Central memory CD8-positive, alpha-beta T cell (primary cell): ENCODE measurements around the gene HMCES.
A peak's percentile ranks its signal among the peaks of the same experiment; 100 is the strongest.
"Not testable (repeated sequence)": the region's sequence is repeated elsewhere in the genome, so short reads cannot be mapped to it uniquely, and the experiment has no call there.

Experiments
- ATAC-seq: fragments of 150-1000 bp; cut with Tn5 transposase; replicated peaks from 2 replicates; pipeline ENCODE4 v1.10.0; 2022; ENCODE audit warnings: mild to moderate bottlenecking, moderate FRiP score, moderate number of reproducible peaks; ENCODE audit not compliant: poor library complexity, severe bottlenecking; ENCODE audit errors: extremely low read depth
- DNase-seq, 2 donors: peaks; one replicate each; pipeline ENCODE4 v3.0.0; 2021; ENCODE audit warnings: low spot score in 2 of 2
- H3K27ac Mint-ChIP-seq: one replicate; pipeline ENCODE4 v1.8.0; 2022; ENCODE audit warnings: low read depth, mild to moderate bottlenecking, moderate library complexity, mixed read lengths
- H3K27me3 Mint-ChIP-seq: one replicate; pipeline ENCODE4 v1.8.0; 2022; ENCODE audit warnings: mixed read lengths
- H3K36me3 Mint-ChIP-seq: one replicate; pipeline ENCODE4 v1.8.0; 2022; ENCODE audit warnings: mild to moderate bottlenecking, moderate library complexity, mixed read lengths; ENCODE audit not compliant: insufficient read depth
- H3K4me1 Mint-ChIP-seq: one replicate; pipeline ENCODE4 v1.8.0; 2022; ENCODE audit warnings: mixed read lengths
- H3K4me3 Mint-ChIP-seq: one replicate; pipeline ENCODE4 v1.8.0; 2022; ENCODE audit warnings: mild to moderate bottlenecking, moderate library complexity, mixed read lengths
- H3K9me3 Mint-ChIP-seq: one replicate; pipeline ENCODE4 v1.8.0; 2022; ENCODE audit warnings: mixed read lengths

The HMCES gene

GRCh38 chr3:129263161-129263910 is 15.3 kb upstream of the HMCES start:
- no peak for ATAC-seq
- Mint-ChIP-seq H3K9me3 (no peaks in the 10 kb centered on the region), H3K4me3 (no peak overlapping the region), H3K36me3 (peaks cover 83% of the 10 kb centered on the region), H3K27me3 (no peaks in the 10 kb centered on the region), H3K27ac (no peak overlapping the region), H3K4me1 (peaks cover 19% of the 10 kb centered on the region)
- DNase-seq: no peak

DNA sequence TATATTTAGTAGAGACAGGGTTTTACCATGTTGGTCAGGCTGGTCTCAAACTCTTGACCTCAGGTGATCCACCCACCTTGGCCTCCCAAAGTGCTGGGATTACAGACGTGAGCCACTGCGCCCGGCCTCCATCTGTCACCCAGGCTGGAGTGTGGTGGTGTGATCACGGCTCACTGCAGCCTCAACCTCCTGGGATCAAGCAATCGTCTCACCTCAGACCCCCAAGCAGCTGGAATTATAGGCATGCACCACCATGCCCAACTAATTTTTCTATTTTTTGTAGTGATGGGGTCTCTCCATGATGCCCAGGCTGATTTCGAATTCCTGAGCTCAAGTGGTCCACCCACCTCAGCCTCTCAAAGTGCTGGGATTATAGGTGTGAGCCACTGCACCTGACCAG is 13.7 kb upstream of the HMCES start:
- not testable (repeated sequence) for H3K27me3 Mint-ChIP-seq, H3K9me3 Mint-ChIP-seq, DNase-seq, ATAC-seq, H3K4me3 Mint-ChIP-seq, H3K27ac Mint-ChIP-seq
- peaks cover 19% of the 10 kb centered on the region for H3K4me1 Mint-ChIP-seq
- peaks cover 84% of the 10 kb centered on the region for H3K36me3 Mint-ChIP-seq

GRCh38 chr3:129266651-129267050 is 12.0 kb upstream of the HMCES start:
- H3K4me1 Mint-ChIP-seq: peaks cover 16% of the 10 kb centered on the region
- no peak overlapping the region for H3K4me3 Mint-ChIP-seq
- H3K27ac Mint-ChIP-seq: no peak overlapping the region
- H3K36me3 Mint-ChIP-seq: peaks cover 83% of the 10 kb centered on the region
- ATAC-seq (no peak), DNase-seq (no peak)
- H3K27me3 Mint-ChIP-seq: no peaks in the 10 kb centered on the region
- H3K9me3 Mint-ChIP-seq: no peaks in the 10 kb centered on the region

- Mint-ChIP-seq H3K36me3 (peaks cover 78% of the 10 kb centered on the region), H3K4me1 (peaks cover 7% of the 10 kb centered on the region), H3K4me3 (no peak overlapping the region), H3K27me3 (no peaks in the 10 kb centered on the region), H3K27ac (no peak overlapping the region), H3K9me3 (no peaks in the 10 kb centered on the region)
- no peak for ATAC-seq
- no peak for DNase-seq
These were observed 10.3 kb upstream of the HMCES start for GRCh38 chr3:129268396-129268795.

DNA sequence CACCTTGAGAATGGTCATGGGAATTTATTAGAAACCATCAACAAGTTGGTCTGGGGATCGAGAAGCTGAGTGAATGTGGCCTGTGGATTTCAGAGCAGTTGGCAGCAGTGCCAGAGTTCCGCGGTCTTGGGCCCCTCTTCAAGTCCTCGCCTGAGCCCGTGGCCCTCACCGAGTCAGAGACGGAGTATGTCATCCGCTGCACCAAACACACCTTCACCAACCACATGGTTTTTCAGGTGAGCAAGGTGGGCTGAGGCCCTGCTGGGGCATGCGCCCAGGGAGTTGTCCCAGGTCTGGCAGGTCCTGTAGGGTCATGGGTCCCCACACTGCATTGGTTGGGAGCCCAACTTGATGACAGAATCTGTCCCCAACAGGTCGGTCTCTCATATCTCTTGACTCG is 7.0 kb upstream of the HMCES start:
- no peaks in the 10 kb centered on the region for H3K9me3 Mint-ChIP-seq
- H3K36me3 Mint-ChIP-seq: peaks cover 74% of the 10 kb centered on the region
- H3K27me3 Mint-ChIP-seq: no peaks in the 10 kb centered on the region
- H3K4me3 Mint-ChIP-seq: no peak overlapping the region
- no peak for ATAC-seq
- no peaks in the 10 kb centered on the region for H3K4me1 Mint-ChIP-seq
- no peak overlapping the region for H3K27ac Mint-ChIP-seq
- no peak for DNase-seq

- DNase-seq: no peak
- ATAC-seq: no peak
- no peak overlapping the region for H3K4me3 Mint-ChIP-seq
These were observed 2.3 kb upstream of the HMCES start for GRCh38 chr3:129276385-129276784.

DNA sequence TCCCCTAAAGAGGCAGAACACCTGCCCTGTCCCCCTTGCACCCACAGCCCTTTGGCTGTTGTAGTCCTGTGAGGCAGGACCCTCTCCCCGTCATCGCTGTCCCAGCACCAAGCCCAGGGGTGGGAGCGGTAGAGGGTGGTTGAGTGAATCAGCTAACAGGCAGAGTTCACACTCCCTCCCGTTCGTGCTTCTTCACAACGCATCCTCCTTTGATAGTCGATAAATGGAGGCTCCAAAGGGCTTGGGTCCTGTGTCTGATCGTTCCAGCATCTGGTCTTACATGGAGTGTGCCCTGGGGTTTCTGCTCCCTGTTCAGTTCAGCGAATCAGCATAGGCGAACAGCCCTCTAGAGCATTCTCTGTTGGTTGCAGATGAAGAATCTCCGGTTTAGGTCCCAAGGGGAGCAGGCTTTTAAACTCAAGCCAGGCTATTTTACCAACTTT is 820 bp upstream of the HMCES start:
- Mint-ChIP-seq H3K4me1 (peaks cover 36% of the 10 kb centered on the region), H3K4me3 (peak overlapping the region; percentile 88), H3K27ac (peak overlapping the region; percentile 95), H3K36me3 (peaks cover 46% of the 10 kb centered on the region), H3K27me3 (no peaks in the 10 kb centered on the region), H3K9me3 (no peaks in the 10 kb centered on the region)
- no peak for ATAC-seq
- no peak for DNase-seq

More at GRCh38 chr3:129276385-129276784, 2.3 kb upstream of the HMCES start:
- peaks cover 21% of the 10 kb centered on the region for H3K4me1 Mint-ChIP-seq
- H3K36me3 Mint-ChIP-seq: peaks cover 53% of the 10 kb centered on the region
- H3K9me3 Mint-ChIP-seq: no peaks in the 10 kb centered on the region
- H3K27me3 Mint-ChIP-seq: no peaks in the 10 kb centered on the region
- H3K27ac Mint-ChIP-seq: no peak overlapping the region

DNA sequence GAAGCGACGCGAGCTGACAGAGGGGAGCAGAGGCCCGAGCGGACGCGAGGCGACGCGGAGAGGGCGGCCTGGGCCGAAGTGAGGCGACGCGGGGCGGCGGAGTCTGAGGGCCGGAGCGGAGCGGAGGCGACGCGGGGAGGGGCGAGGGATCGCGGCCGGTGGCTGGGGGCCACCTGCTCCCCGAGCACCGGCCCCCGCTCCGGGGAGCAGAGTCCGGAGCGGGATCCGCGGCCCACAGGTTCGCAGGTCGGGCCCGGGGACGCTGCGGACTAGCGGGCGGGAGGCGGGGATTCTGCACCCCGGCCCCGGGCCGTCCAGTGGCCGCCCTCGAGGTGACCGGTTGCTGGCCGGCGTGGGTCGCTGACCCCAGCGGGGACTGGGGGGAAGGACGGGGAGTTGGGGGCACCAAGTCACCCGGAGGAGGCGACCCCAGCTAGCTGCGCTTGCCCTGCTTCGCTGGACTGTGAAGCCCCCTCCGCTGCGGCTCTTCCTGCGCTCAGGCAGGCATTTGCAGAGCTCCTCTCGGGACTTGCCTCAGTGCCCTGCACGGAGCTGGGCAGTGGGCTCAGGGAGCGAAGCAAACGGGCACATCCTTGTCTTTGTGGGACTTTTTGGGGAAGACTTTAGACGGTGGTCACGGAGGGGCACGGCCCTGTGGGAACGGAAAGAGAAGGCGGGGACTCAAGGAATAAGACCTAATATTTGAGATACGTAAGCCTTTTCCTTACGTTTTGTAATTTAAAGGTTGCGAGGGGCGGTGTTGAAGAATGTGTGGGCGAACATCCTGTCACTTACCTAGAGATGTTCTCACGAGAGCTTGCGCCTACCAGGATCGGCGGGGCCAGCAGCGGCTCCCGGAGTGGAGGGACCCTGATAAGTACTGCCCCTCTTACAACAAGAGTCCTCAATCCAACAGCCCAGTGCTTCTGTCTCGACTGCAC is 566 bp downstream of the HMCES start:
- ATAC-seq: peak; percentile 37
- H3K4me1 Mint-ChIP-seq: peaks cover 38% of the 10 kb centered on the region
- H3K36me3 Mint-ChIP-seq: peaks cover 33% of the 10 kb centered on the region
- peak; percentile 13 to 16 for DNase-seq
- H3K27ac Mint-ChIP-seq: peak overlapping the region; percentile 95
- H3K9me3 Mint-ChIP-seq: no peaks in the 10 kb centered on the region
- no peaks in the 10 kb centered on the region for H3K27me3 Mint-ChIP-seq
- H3K4me3 Mint-ChIP-seq: peak overlapping the region; percentile 88

DNA sequence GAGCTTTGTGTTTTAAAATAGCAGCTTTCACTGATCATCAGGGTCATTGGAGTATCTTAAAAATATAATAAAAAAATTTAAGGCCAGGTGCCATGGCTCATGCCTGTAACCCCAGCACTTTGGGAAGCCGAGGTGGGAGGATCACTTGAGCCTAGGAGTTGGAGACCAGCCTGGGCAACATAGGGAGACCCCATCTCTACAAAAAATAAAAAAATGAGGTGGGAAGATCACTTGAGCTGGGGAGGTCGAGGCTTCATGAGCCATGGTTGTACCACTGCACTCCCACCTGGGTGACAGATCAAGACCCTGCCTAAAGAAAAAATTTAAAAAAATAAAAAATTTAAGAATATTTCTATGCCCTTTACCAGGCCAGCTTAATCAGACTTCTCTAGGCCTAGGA is 1.5 kb downstream of the HMCES start:
- Mint-ChIP-seq H3K27me3 (no peaks in the 10 kb centered on the region), H3K9me3 (no peaks in the 10 kb centered on the region), H3K27ac (peak overlapping the region; percentile 95), H3K36me3 (peaks cover 33% of the 10 kb centered on the region), H3K4me1 (peaks cover 38% of the 10 kb centered on the region), H3K4me3 (peak overlapping the region; percentile 88)
- ATAC-seq (no peak), DNase-seq (no peak)

DNA sequence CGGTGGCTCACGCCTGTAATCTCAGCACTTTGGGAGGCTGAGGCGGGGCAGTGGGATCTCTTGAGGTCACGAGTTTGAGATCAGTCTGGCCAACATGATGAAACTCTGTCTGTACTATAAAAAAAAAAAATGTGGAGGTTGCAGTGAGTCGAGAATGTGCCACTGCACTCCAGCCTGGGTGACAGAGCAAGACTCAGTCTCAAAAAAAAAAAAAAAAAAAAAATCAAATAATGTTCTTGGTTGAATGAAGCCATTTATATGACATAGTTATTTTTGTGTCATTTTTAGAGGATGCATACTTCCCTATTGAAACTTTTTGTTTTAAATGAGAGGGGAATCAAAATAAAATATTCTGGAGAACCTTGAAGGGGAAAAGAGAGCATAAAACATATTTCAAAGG is 3.1 kb downstream of the HMCES start:
- Mint-ChIP-seq H3K9me3 (no peaks in the 10 kb centered on the region), H3K4me1 (peaks cover 38% of the 10 kb centered on the region), H3K27me3 (no peaks in the 10 kb centered on the region), H3K27ac (peak overlapping the region; percentile 65), H3K36me3 (peaks cover 27% of the 10 kb centered on the region), H3K4me3 (no peak overlapping the region)
- ATAC-seq (no peak), DNase-seq (no peak)

DNA sequence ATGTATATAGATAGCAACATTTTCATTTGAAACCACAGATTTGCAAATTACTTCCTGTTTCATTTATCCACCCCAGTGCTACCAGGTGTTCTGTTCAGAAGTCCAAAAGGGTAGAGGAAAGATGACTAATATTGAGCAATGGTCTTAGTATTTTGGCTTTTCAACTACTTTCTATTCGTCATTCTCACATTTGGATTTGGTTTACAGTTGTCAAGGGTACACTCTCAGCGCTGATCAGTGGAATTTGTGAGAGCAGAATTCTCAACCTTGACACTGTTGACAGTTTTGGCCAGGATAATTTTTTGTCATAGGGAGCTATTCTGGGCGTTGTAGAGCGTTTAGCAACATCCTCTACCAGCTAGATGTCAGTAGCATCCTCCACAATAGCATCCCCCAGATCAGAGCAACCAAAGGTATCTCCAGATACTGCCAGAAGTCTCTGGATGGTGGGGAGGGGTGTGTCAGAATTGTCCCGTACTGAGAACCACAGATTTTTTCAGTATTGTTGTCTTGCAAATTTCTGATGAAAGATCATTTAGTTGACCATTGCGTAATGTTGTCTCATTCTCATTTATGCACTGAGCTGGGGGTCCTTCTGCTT is 4.2 kb downstream of the HMCES start:
- DNase-seq (no peak), ATAC-seq (no peak)
- Mint-ChIP-seq H3K27ac (peak overlapping the region; percentile 65), H3K27me3 (no peaks in the 10 kb centered on the region), H3K9me3 (no peaks in the 10 kb centered on the region), H3K36me3 (peaks cover 27% of the 10 kb centered on the region), H3K4me1 (peaks cover 38% of the 10 kb centered on the region), H3K4me3 (peak overlapping the region; percentile 9)

GRCh38 chr3:129286081-129286480 is 7.4 kb downstream of the HMCES start:
- DNase-seq (no peak), ATAC-seq (no peak)
- Mint-ChIP-seq H3K27ac (no peak overlapping the region), H3K9me3 (no peaks in the 10 kb centered on the region), H3K4me1 (peaks cover 17% of the 10 kb centered on the region), H3K36me3 (peaks cover 38% of the 10 kb centered on the region), H3K27me3 (no peaks in the 10 kb centered on the region), H3K4me3 (no peak overlapping the region)
